NCI-H1092 (cell line): ENCODE data around the gene PROM1.
A peak's percentile ranks its signal among the peaks of the same experiment; 100 is the strongest.

Experiments
- DNase-seq: peaks from one replicate; lab custom pipeline; 2025; lab: John Stamatoyannopoulos, UW

The PROM1 gene

GRCh38 chr4:16065066-16065465, 18.8 kb downstream of the PROM1 start:
- DNase-seq = no peak

- DNase-seq = no peak
These were observed 21.2 kb downstream of the PROM1 start for GRCh38 chr4:16062601-16063000.

GRCh38 chr4:16056681-16057385, 27.0 kb downstream of the PROM1 start:
- DNase-seq = peak; percentile 67

GRCh38 chr4:16055873-16056272, 27.9 kb downstream of the PROM1 start:
- DNase-seq = peak; percentile 72

GRCh38 chr4:16055471-16055870, 28.4 kb downstream of the PROM1 start:
- DNase-seq = no peak

DNA sequence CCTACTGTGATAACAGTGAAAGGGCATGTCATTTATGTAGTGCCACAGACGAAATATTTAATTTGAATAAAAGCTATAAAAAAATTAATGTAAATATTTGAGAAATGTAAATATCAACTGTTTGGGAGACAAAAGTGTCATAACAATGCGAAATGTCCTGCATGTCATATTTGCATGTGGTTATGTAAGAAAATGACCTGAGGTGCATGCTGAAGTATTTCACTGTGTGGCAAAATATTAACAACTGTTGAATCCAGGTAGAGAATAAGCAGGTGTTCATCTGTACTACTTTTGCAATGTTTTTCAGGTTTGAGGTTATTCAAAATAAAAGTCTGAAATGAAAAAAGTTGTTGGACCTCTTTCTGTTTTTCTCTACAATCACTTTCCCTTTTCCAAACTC, 30.9 kb downstream of the PROM1 start:
- DNase-seq = no peak

DNA sequence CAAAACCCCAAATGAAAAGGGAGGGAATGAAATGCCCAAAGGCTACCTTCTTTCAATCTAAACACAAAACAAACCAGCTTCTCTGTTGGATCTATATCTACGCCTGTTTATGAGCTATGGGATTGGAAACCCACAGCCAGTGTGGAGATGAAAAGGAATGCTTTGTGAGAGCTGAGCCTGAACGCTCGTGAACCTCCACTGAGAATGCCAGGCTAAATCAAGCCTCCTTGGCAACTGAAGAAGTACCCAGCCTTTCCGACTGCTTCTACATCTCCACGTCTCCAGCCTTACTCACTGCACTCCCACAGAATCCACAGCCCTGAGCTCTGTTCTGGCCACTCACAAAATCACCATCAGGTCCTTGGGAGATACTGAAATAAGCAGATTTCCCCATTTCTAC, 31.8 kb downstream of the PROM1 start:
- no peak for DNase-seq

DNA sequence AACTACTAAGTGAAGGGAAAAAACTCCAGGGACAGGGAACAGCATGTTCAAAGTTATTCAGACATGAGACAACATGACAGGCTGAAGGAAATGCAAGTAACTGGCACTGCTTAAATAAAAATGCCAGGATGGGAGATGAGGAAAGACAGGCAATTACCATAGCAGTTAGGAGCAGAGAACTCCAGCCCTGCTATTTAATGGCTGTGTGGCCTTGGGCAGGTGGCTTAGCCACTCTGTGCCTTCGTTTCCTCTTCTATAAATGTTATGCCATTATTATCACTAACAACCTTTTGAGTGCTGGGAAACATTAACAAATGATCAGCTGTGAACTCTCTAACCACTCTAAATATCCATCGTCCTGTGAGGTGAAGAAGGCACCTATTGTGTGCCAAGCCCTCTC, 32.7 kb downstream of the PROM1 start:
- DNase-seq = no peak

DNA sequence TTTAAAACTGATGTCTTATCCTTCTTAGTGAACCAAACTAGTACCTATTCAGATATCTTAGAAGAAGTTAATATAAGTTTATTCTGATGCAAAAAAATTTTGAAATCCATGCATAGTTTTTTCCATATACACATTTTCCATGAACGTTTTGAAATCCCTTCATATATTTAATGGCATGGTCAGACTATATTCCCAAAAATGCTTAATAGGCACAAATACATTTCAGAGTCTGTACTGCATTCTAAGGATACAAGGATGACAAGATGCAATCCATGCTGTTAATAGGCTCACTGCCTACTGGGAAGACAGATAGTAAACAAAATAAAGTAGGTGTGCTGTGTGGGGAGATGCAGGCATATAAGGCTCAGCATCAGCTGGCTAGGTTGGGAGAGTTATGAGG, 33.2 kb downstream of the PROM1 start:
- DNase-seq = no peak

DNA sequence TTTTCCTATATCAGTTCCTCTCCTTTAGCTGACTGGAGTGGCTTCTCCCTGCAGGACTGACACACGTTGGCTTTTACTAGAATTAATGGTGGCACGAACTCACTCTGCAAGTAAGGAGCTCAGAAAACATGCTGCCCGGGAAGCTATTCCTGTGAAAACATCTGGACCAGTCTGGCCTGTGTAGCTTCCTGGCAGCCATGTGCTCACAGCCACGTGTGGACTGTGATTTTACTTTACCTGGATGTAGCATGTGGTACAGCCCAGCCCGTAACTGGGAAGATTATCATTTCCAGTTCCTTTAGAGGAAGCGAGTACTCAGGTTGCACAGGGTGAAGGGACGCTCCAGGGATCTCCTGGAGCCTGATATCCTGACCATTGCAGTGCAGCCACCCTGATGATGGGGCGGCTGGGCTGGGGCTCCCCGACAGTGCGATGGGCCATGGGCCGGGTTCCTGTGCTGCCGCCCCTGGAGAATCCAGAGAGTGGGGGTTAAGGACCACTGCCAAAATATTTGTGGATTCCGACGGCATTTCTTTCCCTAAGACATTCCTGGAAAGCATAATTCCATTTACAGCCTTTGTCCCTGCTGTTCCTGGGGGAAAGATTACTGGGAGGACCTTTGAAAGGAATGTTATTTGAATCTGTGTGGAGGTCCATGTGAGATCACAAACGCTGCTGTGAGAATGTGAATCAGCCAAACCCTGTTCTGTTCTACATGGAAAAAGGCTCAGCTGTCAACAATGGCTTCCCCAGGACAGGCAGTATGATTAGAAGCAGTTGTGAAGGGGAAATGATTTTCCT, 35.0 kb downstream of the PROM1 start:
- no peak for DNase-seq

- no peak for DNase-seq
These were observed 38.1 kb downstream of the PROM1 start for GRCh38 chr4:16045687-16046086.

- no peak for DNase-seq
These were observed 40.0 kb downstream of the PROM1 start for GRCh38 chr4:16043642-16044498.

GRCh38 chr4:16039139-16039538, 44.7 kb downstream of the PROM1 start:
- DNase-seq = no peak

GRCh38 chr4:16037901-16038300, 45.9 kb downstream of the PROM1 start:
- DNase-seq = no peak

DNA sequence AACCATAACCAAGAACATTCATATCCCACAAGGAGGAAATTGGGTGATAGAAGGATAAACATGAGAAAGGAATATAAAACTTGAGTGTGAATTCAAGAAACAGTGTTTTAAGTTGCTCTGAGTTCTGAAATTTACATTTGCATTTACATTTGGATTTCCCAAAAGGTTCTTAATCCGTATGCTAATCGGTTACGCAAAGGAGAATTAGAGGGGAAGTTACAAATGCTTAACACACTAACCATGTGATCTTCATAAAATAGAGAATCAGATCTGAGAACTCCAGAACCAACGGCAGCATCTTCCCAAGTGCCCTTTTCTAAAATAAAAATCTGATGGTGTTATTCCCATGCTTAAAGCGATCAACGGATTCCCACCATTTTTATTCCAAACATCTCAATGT, 48.0 kb downstream of the PROM1 start:
- DNase-seq = no peak

- DNase-seq = no peak
These were observed 49.6 kb downstream of the PROM1 start for GRCh38 chr4:16034010-16034748.

- DNase-seq = no peak
These were observed 51.4 kb downstream of the PROM1 start for GRCh38 chr4:16032396-16032770.

- no peak for DNase-seq
These were observed 52.1 kb downstream of the PROM1 start for GRCh38 chr4:16031546-16032395.

GRCh38 chr4:16029886-16030285, 53.9 kb downstream of the PROM1 start:
- DNase-seq = no peak

GRCh38 chr4:16029262-16029661, 54.6 kb downstream of the PROM1 start:
- DNase-seq = no peak

DNA sequence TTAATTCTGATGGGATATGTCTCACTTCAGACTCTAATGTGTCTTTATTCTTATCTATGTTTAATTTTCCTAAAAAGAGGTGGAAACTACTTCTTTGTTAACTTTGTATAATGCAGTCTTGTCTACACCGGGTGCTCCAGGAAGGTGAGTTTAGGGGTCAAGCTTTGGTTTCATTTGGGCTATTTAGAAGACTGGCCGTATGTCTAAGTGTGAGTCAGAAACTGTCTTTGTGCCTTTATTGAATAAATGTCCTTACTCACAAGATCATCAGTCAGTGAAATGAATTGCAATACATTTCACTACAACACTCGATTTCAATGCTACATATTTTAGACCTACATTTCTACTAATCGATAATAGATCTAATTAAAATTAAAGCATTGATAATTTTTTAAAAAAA, 56.2 kb downstream of the PROM1 start:
- DNase-seq = no peak
